T-helper 9 cell (primary cell): ENCODE data around the gene TBC1D8B.
"Not testable (repeated sequence)": the region's sequence is repeated elsewhere in the genome, so short reads cannot be mapped to it uniquely, and the experiment has no call there.

Source experiments
- DNase-seq: peaks from one replicate; pipeline ENCODE4 v3.0.0-alpha.2; 2020
- total RNA-seq, 2 donors: gene quantifications; one replicate each; lab custom pipeline; 2026; lab: John Stamatoyannopoulos, UW

The TBC1D8B gene
- 0.48 to 4.7 reads per million in 2 donors for total RNA-seq

GRCh38 chrX:106802388-106803275 lies at the start of gene TBC1D8B:
Gene TBC1D8B, plus strand, starts transcription at chrX:106802673. Its CDS starts 181 bp downstream, at chrX:106802854.
- no peak for DNase-seq

- not testable (repeated sequence) for DNase-seq
Observed at GRCh38 chrX:106769288-106769687, 33.2 kb upstream of the TBC1D8B start.

DNA sequence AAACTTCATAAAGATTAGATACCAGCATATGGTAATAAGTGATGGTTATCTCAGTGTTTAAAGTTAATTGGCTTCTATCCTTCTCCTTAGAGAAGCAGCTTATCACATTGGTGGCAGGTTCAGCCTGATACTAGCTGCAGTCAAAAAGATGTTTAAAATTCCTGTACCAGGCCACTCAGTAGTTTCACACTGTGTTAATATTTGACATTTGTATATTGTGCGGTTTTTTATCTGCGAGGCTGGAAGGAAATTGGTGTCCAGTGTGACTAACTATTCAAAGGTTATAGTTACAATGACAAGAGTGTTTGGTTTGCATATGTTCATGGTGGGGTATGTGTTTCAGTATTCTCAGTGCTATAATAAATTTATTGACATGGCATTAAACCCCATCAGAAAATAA lies 27.5 kb upstream of the TBC1D8B start:
- DNase-seq: no peak

DNA sequence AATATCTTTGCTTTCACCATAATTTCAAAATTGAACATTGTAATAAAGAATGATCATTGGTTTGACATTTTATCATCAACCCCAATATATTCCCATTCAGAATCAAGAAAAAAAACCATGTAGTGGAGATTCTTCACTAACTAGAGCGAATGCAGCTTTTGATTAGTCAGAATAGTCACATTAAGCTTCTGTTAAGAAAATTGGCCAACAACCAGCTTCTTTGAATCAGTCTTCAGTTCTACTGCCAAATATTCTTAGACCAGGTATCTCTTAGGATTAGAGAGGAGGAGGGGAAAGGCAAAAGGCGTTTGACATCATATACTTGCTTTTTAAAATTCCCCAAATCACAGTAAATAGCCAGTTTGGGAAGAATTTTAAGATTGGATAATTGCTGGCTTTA lies 22.2 kb upstream of the TBC1D8B start:
- no peak for DNase-seq

- DNase-seq: no peak
Observed at GRCh38 chrX:106780664-106781377, 21.7 kb upstream of the TBC1D8B start.

DNA sequence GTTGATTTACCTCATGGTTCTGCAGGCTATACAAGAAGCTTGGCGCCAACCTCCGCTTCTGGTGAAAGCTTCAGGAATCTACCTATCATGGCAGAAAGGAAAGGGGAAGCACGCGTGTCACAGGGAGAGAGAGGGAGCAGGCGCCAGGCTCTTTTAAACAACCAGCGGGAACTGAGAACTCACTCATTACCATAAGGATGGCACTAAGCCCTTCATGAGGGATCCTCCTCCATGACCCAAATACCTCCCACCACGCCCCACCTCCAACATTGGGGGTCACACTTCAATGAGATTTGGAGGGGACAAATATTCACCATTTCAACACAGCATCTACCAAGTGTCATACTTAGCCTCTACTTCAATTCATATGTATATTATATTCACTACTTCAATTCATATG lies 18.8 kb upstream of the TBC1D8B start:
- DNase-seq: no peak

- no peak for DNase-seq
Observed at GRCh38 chrX:106791495-106791894, 11.0 kb upstream of the TBC1D8B start.

DNA sequence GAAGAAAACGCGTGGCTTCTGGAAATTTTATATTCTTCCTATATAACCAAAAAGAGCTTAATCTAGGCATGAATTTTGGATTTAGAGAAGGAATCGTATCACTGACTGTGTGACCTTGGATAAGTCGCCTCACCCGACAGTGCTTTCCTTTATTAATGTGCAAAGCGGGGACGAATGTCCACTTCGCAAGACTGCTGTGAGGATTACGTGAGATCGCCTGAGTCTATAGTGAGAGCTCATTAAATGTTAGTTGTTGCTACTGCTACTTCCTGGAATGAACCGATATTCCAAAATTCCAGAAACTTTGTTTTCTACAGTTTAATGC lies 448 bp upstream of the TBC1D8B start:
- no peak for DNase-seq

DNA sequence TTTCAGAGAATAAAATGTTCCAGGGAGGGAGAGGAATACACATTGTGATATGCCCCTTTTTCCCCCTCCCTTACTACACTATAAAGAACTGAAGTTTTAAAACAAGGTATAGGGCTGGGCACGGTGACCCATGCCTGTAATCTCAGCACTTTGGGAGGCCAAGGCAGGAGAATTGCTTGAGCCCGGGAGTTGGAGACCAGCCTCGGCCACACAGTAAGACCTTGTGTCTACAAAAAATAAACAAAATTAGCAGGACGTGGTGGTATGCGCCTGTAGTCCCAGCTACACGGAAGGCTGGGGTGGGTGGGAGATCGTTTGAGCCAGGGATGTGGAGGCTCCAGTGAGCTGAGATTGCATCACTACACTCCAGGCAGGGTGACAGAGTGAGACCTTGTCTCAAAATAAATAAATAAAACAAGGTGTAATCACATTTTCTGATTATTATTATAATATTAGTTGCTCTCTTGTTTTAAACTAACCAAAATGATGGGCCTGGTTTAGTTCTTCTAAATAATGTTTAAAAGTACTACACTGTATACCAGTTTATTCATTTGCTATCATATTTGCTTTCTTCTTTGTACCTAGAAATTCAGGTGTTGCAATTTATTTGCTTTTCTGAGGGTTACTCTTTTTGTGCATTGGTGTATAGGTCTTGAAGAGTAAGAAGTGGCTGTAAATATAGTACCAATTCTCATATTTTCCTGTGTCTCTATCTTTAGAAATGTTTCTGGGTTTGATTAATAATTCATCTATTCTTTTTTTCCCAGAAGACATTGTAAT lies 8.8 kb downstream of the TBC1D8B start:
- DNase-seq: no peak

DNA sequence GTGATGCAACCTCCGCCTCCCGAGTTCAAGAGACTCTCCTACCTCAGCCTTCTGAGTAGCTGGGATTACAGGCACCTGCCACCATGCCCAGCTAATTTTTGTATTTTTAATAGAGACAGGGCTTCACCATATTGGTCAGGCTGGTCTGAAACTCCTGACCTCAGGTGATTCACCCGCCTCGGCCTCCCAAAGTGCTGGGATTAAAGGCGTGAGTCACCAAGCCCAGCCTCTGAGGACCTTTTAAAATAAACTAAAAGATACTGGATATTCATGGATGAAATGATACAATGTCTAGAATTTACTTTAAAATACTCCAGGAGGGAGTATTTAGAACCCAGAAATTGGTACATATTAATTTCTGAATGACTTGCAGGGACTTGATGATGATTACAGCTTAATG lies 10.5 kb downstream of the TBC1D8B start:
- not testable (repeated sequence) for DNase-seq

GRCh38 chrX:106814093-106814492 lies 11.6 kb downstream of the TBC1D8B start:
- DNase-seq: not testable (repeated sequence)

- peak; percentile 4 for DNase-seq
Observed at GRCh38 chrX:106862972-106863688, 60.7 kb downstream of the TBC1D8B start.

- no peak for DNase-seq
Observed at GRCh38 chrX:106863697-106864096, 61.2 kb downstream of the TBC1D8B start.

DNA sequence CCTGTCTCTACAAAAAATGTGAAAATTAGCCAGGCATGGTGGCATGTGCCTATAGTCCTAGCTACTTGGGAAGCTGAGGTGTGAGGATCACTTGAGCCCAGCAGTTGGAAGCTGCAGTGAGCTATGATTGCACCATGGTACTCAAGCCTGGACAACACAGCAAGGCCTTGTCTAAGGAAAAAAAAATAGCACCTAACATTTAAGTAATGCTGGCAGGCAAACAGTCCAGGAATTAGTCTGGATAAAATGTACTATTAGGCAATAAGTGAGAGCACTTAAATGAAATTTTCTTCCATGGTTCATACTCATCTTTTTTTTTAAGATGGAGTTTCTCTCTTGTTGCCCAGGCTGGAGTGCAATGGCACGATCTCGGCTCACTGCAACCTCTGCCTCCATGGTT lies 70.3 kb downstream of the TBC1D8B start:
- not testable (repeated sequence) for DNase-seq

- DNase-seq: no peak
Observed at GRCh38 chrX:106874075-106874474, 71.6 kb downstream of the TBC1D8B start.

DNA sequence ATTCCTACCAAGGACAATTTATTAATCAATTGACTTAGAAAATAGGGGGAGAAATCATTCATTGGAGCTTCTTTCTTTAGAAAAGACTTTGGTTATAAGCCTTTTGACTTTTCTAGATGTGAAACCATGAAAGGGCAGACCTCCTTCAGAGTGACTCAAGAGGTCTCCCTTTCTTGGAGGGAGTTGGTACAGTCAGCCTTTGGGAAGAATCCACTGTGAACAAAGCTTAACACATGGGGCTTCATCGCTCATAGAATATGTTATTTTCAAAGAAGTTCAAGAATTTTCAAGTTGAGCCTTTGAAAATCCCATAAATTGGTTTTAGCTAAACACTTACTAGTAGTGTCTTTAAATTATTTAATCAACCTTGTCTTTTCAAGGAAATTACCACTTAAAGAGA lies 72.7 kb downstream of the TBC1D8B start:
- no peak for DNase-seq

GRCh38 chrX:106889468-106889867 lies 87.0 kb downstream of the TBC1D8B start:
- DNase-seq: no peak

GRCh38 chrX:106891762-106892460 lies 89.4 kb downstream of the TBC1D8B start:
- no peak for DNase-seq

GRCh38 chrX:106894392-106894909 lies 92.0 kb downstream of the TBC1D8B start:
- peak; percentile 34 for DNase-seq

DNA sequence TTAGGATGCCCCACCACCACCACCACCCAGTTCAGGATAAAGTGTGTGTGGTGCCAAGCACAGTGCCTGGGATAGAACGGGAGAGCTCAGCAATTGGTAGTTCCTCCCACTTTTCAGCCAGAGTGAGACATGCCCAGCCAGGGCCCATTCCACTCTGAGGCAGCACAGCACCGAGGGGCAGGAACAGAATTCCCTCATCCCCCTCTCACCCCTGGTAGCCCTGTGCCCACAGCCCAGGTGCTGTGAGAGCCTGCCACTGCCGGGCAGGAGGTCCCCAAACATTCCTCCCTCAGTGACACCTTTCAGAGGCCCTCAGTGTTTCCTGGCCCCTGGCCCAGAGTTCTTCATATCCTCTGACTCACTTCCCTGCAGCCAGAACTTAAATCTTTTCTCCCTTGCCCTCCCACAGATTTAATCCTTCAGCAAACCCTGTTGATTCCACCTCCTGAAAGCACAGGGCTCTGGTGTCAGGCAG lies 92.5 kb downstream of the TBC1D8B start:
- no peak for DNase-seq

- DNase-seq: no peak
Observed at GRCh38 chrX:106897259-106897658, 94.8 kb downstream of the TBC1D8B start.

GRCh38 chrX:106898462-106898861 lies 96.0 kb downstream of the TBC1D8B start:
- no peak for DNase-seq
